IMR-90 (cell line): Measurements from ENCODE around the gene PADI1. TPM values are rescaled to one million over a fixed set of nuclear protein-coding genes. Genes with fewer than 3 reads are reported as not detected.

Experiments used
- ATAC-seq: fragments of 200-7000 bp; cut with Tn5 transposase; 2 replicates; pipeline ENCODE4 v1.9.1; 2020; ENCODE audit warnings: low read depth, mild to moderate bottlenecking, moderate library complexity
- BruUV-seq: library from RNA; stranded (reverse); fragments of 400-500 nt; replicated peaks from 2 replicates; lab custom pipeline; 2021; lab: Mats Ljungman, UMichigan
- CTCF ChIA-PET: fragments of 300-600 bp; formaldehyde crosslinking; extraction: SDS; loops from one replicate; lab custom pipeline; 2021; ENCODE audit warnings: antibody characterized with exemption; lab: Yijun Ruan, JAX
- POLR2A ChIA-PET: fragments of 300-600 bp; sonication (Branson Sonifier 250); formaldehyde crosslinking; loops from one replicate; lab custom pipeline; 2022; ENCODE audit warnings: antibody characterized with exemption; ENCODE audit not compliant: unreplicated experiment; lab: Charles Lee
- DNase-seq: peaks from one replicate; pipeline ENCODE4 v3.0.0; 2013
- H2AFZ ChIP-seq: replicated peaks from 2 replicates; pipeline ENCODE3; 2013; ENCODE audit warnings: low read length, mild to moderate bottlenecking; ENCODE audit not compliant: poor library complexity
- H2AK5ac ChIP-seq: 2 replicates; pipeline ENCODE4 v1.6.1; 2013; ENCODE audit warnings: low read depth, low read length, inconsistent platforms
- H2AK9ac ChIP-seq: replicated peaks from 2 replicates; pipeline ENCODE3; 2013; ENCODE audit warnings: mild to moderate bottlenecking, low read depth, low read length, moderate library complexity; ENCODE audit not compliant: poor library complexity
- H2BK120ac ChIP-seq: 2 replicates; pipeline ENCODE4 v1.6.1; 2013; ENCODE audit warnings: low read depth, low read length, inconsistent platforms
- H2BK15ac ChIP-seq: 3 replicates; pipeline ENCODE4 v1.6.1; 2013; ENCODE audit warnings: low read depth, low read length, inconsistent platforms
- H2BK20ac ChIP-seq: 2 replicates; pipeline ENCODE4 v1.6.1; 2013; ENCODE audit warnings: low read depth, mild to moderate bottlenecking, inconsistent platforms, low read length, moderate library complexity
- H2BK5ac ChIP-seq: 2 replicates; pipeline ENCODE4 v1.6.1; 2013; ENCODE audit warnings: mild to moderate bottlenecking, low read depth, low read length, inconsistent platforms; ENCODE audit not compliant: poor library complexity, severe bottlenecking
- H3K14ac ChIP-seq: replicated peaks from 2 replicates; pipeline ENCODE4 v1.6.1; 2013; ENCODE audit warnings: low read depth, low read length, inconsistent platforms
- H3K18ac ChIP-seq: 2 replicates; pipeline ENCODE4 v1.6.1; 2013; ENCODE audit warnings: low read depth, low read length, control low read depth
- H3K23ac ChIP-seq: 2 replicates; pipeline ENCODE4 v1.6.1; 2013; ENCODE audit warnings: low read depth, low read length, inconsistent platforms
- H3K27ac ChIP-seq: 2 replicates; pipeline ENCODE4 v1.5.1; 2013; ENCODE audit warnings: mild to moderate bottlenecking, control low read depth, low read length; ENCODE audit not compliant: insufficient read depth
- H3K27me3 ChIP-seq: 2 replicates; pipeline ENCODE4 v1.6.1; 2013; ENCODE audit warnings: low read length; ENCODE audit not compliant: control insufficient read depth, insufficient read depth
- H3K36me3 ChIP-seq: 2 replicates; pipeline ENCODE4 v1.6.1; 2013; ENCODE audit warnings: low read length, mixed read lengths; ENCODE audit not compliant: control insufficient read depth, insufficient read depth
- H3K4ac ChIP-seq: 2 replicates; pipeline ENCODE4 v1.6.1; 2013; ENCODE audit warnings: low read depth, low read length, inconsistent platforms
- H3K4me1 ChIP-seq: 2 replicates; pipeline ENCODE4 v1.6.1; 2013; ENCODE audit warnings: low read length, mixed read lengths; ENCODE audit not compliant: control insufficient read depth, insufficient read depth
- H3K4me2 ChIP-seq: 2 replicates; pipeline ENCODE4 v1.6.1; 2013; ENCODE audit warnings: low read depth, mild to moderate bottlenecking, control low read depth, low read length, moderate library complexity
- H3K4me3 ChIP-seq: 2 replicates; pipeline ENCODE4 v1.5.1; 2013; ENCODE audit warnings: low read depth, mild to moderate bottlenecking, control low read depth, low read length, moderate library complexity; ENCODE audit not compliant: insufficient read depth
- H3K56ac ChIP-seq: 2 replicates; pipeline ENCODE4 v1.6.1; 2013; ENCODE audit warnings: low read length, inconsistent platforms; ENCODE audit not compliant: insufficient read depth; ENCODE audit errors: extremely low read depth
- H3K79me1 ChIP-seq, 2 experiments: 2 replicates each; pipeline ENCODE4 v1.6.1; 2013; ENCODE audit warnings: low read length in 2 of 2, inconsistent platforms in 1 of 2, low read depth in 1 of 2
- H3K9ac ChIP-seq: 2 replicates; pipeline ENCODE4 v1.6.1; 2013; ENCODE audit warnings: low read depth, low read length, control low read depth
- H3K9me1 ChIP-seq: 2 replicates; pipeline ENCODE4 v1.6.1; 2013; ENCODE audit warnings: low read length, inconsistent platforms; ENCODE audit not compliant: insufficient read depth
- H3K9me3 ChIP-seq: 2 replicates; pipeline ENCODE4 v1.6.1; 2013; ENCODE audit warnings: low read length; ENCODE audit not compliant: control insufficient read depth, insufficient read depth
- H4K20me1 ChIP-seq: 2 replicates; pipeline ENCODE4 v1.6.1; 2013; ENCODE audit warnings: low read length, inconsistent platforms; ENCODE audit not compliant: insufficient read depth
- H4K5ac ChIP-seq: 2 replicates; pipeline ENCODE4 v1.6.1; 2013; ENCODE audit warnings: mild to moderate bottlenecking, low read depth, low read length, control low read depth
- H4K8ac ChIP-seq, 2 experiments: 2 replicates each; pipeline ENCODE4 v1.6.1; 2013; ENCODE audit warnings: low read depth in 2 of 2, low read length in 2 of 2, control low read depth in 1 of 2, inconsistent platforms in 1 of 2
- H4K91ac ChIP-seq: 2 replicates; pipeline ENCODE4 v1.6.1; 2013; ENCODE audit warnings: low read depth, low read length, inconsistent platforms; ENCODE audit not compliant: insufficient read depth
- BHLHE40 ChIP-seq: fragments of 150-350 bp; IDR thresholded peaks from 2 replicates; pipeline ENCODE4 v1.6.1; 2016; ENCODE audit warnings: mild to moderate bottlenecking, low read depth, low read length
- CEBPB ChIP-seq: IDR thresholded peaks from 2 replicates; pipeline ENCODE4 v1.6.1; 2012; ENCODE audit warnings: low read depth, low read length, improper control_type of control experiment
- CHD1 ChIP-seq: IDR thresholded peaks from 2 replicates; pipeline ENCODE4 v1.6.1; 2012; ENCODE audit warnings: low read depth, low read length, improper control_type of control experiment
- FOS ChIP-seq: fragments of 150-350 bp; IDR thresholded peaks from 2 replicates; pipeline ENCODE4 v1.6.1; 2016; ENCODE audit warnings: low read depth, low read length
- MAFK ChIP-seq: IDR thresholded peaks from 2 replicates; pipeline ENCODE4 v1.6.1; 2012; ENCODE audit warnings: low read depth, low read length, improper control_type of control experiment
- MAZ ChIP-seq: IDR thresholded peaks from 2 replicates; pipeline ENCODE4 v1.6.1; 2012; ENCODE audit warnings: low read depth, mild to moderate bottlenecking, low read length, improper control_type of control experiment, moderate library complexity, borderline replicate concordance
- MXI1 ChIP-seq: IDR thresholded peaks from 2 replicates; pipeline ENCODE4 v1.6.1; 2012; ENCODE audit warnings: low read depth, mild to moderate bottlenecking, low read length, moderate library complexity, borderline replicate concordance
- NFE2L2 ChIP-seq: fragments of 150-350 bp; IDR thresholded peaks from 2 replicates; pipeline ENCODE4 v1.6.1; 2016; ENCODE audit warnings: low read depth, mild to moderate bottlenecking, low read length
- POLR2A ChIP-seq: IDR thresholded peaks from 2 replicates; pipeline ENCODE4 v1.6.1; 2012; ENCODE audit warnings: mild to moderate bottlenecking, low read depth, low read length
- RAD21 ChIP-seq: IDR thresholded peaks from 2 replicates; pipeline ENCODE4 v1.6.1; 2012; ENCODE audit warnings: low read length, improper control_type of control experiment
- RCOR1 ChIP-seq: IDR thresholded peaks from 2 replicates; pipeline ENCODE4 v1.6.1; 2012; ENCODE audit warnings: mild to moderate bottlenecking, low read length, improper control_type of control experiment; ENCODE audit not compliant: insufficient replicate concordance
- RFX5 ChIP-seq: IDR thresholded peaks from 2 replicates; pipeline ENCODE4 v1.8.0; 2012; ENCODE audit warnings: low read depth, mild to moderate bottlenecking, low read length, moderate library complexity
- SMC3 ChIP-seq: fragments of 150-350 bp; IDR thresholded peaks from 2 replicates; pipeline ENCODE4 v1.6.1; 2016; ENCODE audit warnings: low read depth, mild to moderate bottlenecking, antibody characterized with exemption, low read length, moderate library complexity
- WGBS, 2 experiments: methylation state at CpG; one replicate each; pipeline versions ENCODE4 v1.1.5 to v1.1.7; 2013; ENCODE audit warnings: missing lambda C conversion rate in 2 of 2; ENCODE audit not compliant: insufficient read length in 1 of 2; ENCODE audit errors: extremely low coverage in 2 of 2; 5-methylcytosine and 5-hydroxymethylcytosine counted together
- dilution Hi-C: fragments of 300-500 bp; cut with HindIII; formaldehyde crosslinking; loops from one replicate; pipeline ENCODE4 v1.14.3; 2018; ENCODE audit warnings: low sequenced_read_pairs; ENCODE audit not compliant: unreplicated experiment
- in situ Hi-C: fragments of 300-500 bp; cut with MboI; formaldehyde crosslinking; loops from 3 replicates; pipeline ENCODE4 v1.14.3; 2019; ENCODE audit warnings: low sequenced_read_pairs, inconsistent platforms, mixed read lengths
- intact Hi-C: fragments of 100-400 bp; cut with micrococcal nuclease; formaldehyde crosslinking; loops from 2 replicates; pipeline ENCODE4 v1.10.0; 2022
- polyA plus RNA-seq, 3 experiments: library from polyadenylated mRNA; depleted of rRNA; stranded (reverse); fragments of >200 nt; gene quantifications; 2 replicates each; pipeline ENCODE4 v1.2.3, GENCODE V29; 2012; ENCODE audit warnings: low replicate concordance in 1 of 3
- total RNA-seq: library from RNA; depleted of rRNA; stranded (reverse); fragments of >200 nt; gene quantifications from 2 replicates; pipeline ENCODE4 v1.2.3, GENCODE V29; 2012
- TF ChIP-seq, protein P1 (sequence below): fragments of 150-350 bp; IDR thresholded peaks from 2 replicates; pipeline ENCODE4 v1.6.1; 2016; ENCODE audit warnings: low read depth, mild to moderate bottlenecking, low read length, moderate library complexity, borderline replicate concordance
- TF ChIP-seq, protein P2 (sequence below): fragments of 150-350 bp; IDR thresholded peaks from 2 replicates; pipeline ENCODE4 v1.6.1; 2017; ENCODE audit warnings: mild to moderate bottlenecking, antibody characterized with exemption, low read length, low read depth
- TF ChIP-seq, protein P3 (sequence below): conservative IDR thresholded peaks from 2 replicates; pipeline ENCODE4 v1.5.1; 2012; ENCODE audit warnings: mild to moderate bottlenecking, low read depth, low read length, improper control_type of control experiment

PADI1 gene
- total and polyA plus RNA-seq, 2 of the 4 experiments (the other 2 are of a cell fraction), result 0.17 TPM; not detected in 1

DNA sequence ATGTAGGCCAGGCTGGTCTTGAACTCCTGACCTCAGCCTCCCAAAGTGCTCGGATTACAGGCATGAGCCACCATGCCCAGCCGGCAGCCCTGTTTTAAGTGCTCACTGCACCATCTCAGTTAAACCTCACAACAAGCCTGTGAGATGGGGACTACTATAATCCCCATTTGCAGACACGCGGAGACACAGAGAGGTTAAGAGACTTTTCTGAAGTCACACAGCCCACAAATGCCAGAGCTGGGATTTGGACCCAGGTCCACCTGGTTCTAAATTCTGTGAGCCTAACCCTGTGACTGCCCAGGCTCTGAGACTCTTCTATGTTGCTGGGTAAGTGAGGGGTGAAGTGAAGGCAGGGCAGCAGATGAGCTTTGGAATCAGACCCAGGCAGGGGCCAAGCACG lies 6.4 kb downstream of the PADI1 start:
- dilution Hi-C loops, result no loop called here
- peaks cover 16% of the 10 kb centered on the region; the same call in 1 of the 2 replicates for H3K9me1 ChIP-seq
- no peak overlapping the region for H2AFZ ChIP-seq
- H3K36me3 ChIP-seq, result no peaks in the 10 kb centered on the region
- no peaks in the 10 kb centered on the region for H4K20me1 ChIP-seq
- no peak overlapping the region for H3K23ac ChIP-seq
- ATAC-seq (no peak), DNase-seq (no peak)
- H3K27ac ChIP-seq, result no peak overlapping the region
- peaks cover 12% of the 10 kb centered on the region for H3K4me1 ChIP-seq
- no peaks in the 10 kb centered on the region for H3K79me1 ChIP-seq
- H3K56ac ChIP-seq, result no peak overlapping the region
- no peak overlapping the region for H3K14ac ChIP-seq
- H4K8ac ChIP-seq, result no peak overlapping the region
- H4K5ac ChIP-seq, result no peak overlapping the region
- H3K4me2 ChIP-seq, result no peak overlapping the region
- BruUV-seq, result no TSS peak
- no peak overlapping the region for H2BK5ac ChIP-seq
- no peak overlapping the region for H3K4me3 ChIP-seq
- no peak overlapping the region for H3K18ac ChIP-seq
- no peak overlapping the region for H3K9ac ChIP-seq
- H2BK20ac ChIP-seq, result no peak overlapping the region
- peak overlapping the region; percentile 1; the same call in 1 of the 2 replicates for H2BK120ac ChIP-seq
- H3K27me3 ChIP-seq, result peaks cover 6% of the 10 kb centered on the region
- no peak for TF ChIP-seq CHD1
- TF ChIP-seq RAD21, result no peak
- TF ChIP-seq CEBPB, result no peak
- no peak for TF ChIP-seq SMC3
- TF ChIP-seq, protein P1, sequence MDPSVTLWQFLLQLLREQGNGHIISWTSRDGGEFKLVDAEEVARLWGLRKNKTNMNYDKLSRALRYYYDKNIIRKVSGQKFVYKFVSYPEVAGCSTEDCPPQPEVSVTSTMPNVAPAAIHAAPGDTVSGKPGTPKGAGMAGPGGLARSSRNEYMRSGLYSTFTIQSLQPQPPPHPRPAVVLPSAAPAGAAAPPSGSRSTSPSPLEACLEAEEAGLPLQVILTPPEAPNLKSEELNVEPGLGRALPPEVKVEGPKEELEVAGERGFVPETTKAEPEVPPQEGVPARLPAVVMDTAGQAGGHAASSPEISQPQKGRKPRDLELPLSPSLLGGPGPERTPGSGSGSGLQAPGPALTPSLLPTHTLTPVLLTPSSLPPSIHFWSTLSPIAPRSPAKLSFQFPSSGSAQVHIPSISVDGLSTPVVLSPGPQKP, result no peak
- TF ChIP-seq, protein P2, sequence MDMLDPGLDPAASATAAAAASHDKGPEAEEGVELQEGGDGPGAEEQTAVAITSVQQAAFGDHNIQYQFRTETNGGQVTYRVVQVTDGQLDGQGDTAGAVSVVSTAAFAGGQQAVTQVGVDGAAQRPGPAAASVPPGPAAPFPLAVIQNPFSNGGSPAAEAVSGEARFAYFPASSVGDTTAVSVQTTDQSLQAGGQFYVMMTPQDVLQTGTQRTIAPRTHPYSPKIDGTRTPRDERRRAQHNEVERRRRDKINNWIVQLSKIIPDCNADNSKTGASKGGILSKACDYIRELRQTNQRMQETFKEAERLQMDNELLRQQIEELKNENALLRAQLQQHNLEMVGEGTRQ, result no peak
- TF ChIP-seq MXI1, result no peak
- TF ChIP-seq POLR2A, result no peak
- TF ChIP-seq NFE2L2, result no peak
- TF ChIP-seq FOS, result no peak
- TF ChIP-seq RFX5, result no peak
- TF ChIP-seq, protein P3, sequence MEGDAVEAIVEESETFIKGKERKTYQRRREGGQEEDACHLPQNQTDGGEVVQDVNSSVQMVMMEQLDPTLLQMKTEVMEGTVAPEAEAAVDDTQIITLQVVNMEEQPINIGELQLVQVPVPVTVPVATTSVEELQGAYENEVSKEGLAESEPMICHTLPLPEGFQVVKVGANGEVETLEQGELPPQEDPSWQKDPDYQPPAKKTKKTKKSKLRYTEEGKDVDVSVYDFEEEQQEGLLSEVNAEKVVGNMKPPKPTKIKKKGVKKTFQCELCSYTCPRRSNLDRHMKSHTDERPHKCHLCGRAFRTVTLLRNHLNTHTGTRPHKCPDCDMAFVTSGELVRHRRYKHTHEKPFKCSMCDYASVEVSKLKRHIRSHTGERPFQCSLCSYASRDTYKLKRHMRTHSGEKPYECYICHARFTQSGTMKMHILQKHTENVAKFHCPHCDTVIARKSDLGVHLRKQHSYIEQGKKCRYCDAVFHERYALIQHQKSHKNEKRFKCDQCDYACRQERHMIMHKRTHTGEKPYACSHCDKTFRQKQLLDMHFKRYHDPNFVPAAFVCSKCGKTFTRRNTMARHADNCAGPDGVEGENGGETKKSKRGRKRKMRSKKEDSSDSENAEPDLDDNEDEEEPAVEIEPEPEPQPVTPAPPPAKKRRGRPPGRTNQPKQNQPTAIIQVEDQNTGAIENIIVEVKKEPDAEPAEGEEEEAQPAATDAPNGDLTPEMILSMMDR, result no peak
- TF ChIP-seq MAFK, result no peak
- no peak for TF ChIP-seq MAZ
- TF ChIP-seq RCOR1, result no peak
- no peak for TF ChIP-seq BHLHE40
- H2AK9ac ChIP-seq, result no peak overlapping the region
- in situ Hi-C loops, result no loop called here
- H4K91ac ChIP-seq, result peak overlapping the region; percentile 19; the same call in 1 of the 2 replicates
- 100% methylated on average over 1 of the region's 5 CpGs; no CpG with 5 or more reads in 1 of the 2 experiments for WGBS, 2 experiments
- ChIA-PET POLR2A (no interaction called here), CTCF (interaction anchor here (2.2 kb wide), 1 partner anchor 12 kb away, joined by 8 read pairs; no protein-coding TSS in a partner anchor)
- no peaks in the 10 kb centered on the region for H3K9me3 ChIP-seq
- no peak overlapping the region for H2AK5ac ChIP-seq
- H3K4ac ChIP-seq, result peak overlapping the region; percentile 54; the same call in 1 of the 2 replicates
- intact Hi-C loops, result no loop called here
- H2BK15ac ChIP-seq, result no peak overlapping the region
